SIG-M5 treated with dmso at 0.1 percent for 504 hours (cell line): ENCODE measurements around the gene STX1A.

Source experiments
- DNase-seq: peaks from one replicate; lab custom pipeline; 2025; ENCODE audit not compliant: unreplicated experiment; lab: John Stamatoyannopoulos, UW

The STX1A gene

DNA sequence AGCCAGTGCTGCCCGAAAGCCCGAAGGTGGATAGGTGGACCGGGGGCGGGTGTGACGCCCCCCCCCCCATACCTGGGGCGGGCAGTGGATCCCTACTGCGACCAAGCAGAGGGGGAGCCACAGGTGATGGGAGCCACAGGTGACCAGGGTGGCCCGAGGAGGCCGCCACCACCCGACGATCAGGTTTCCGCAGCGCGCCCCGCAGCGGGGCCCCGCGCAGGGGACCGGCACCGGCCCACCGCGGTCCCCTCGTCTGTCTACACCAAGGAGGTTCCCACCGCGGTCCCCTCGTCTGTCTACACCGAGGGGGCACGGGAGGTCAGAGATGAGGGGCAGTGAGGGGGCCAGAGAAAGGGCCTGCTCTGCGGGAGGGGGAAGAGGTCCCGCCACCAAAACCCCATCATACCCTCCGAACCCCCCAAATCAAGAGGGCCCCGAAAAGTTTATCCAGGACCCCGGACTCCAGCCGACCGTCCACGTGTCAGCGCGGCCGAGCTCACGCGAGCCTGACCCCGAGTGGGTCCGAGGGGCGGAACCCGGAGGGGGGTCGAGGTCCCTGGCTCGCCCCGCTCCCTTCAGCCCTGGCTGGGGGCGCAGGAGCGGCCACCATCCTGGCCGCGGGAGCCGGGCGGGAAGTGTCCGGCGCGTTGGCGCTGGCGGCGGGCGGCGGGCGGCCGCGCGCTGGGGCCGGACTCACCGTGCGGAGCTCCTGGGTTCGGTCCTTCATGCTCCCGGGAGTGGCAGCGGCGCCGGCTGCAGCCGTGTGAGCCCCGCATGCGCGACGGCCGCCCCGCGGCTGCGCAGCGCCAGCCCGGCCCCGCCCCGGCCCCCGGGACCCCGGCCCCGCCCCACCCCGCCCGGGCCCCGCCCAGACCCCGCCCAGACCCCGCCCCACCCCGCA lies at the start of gene STX1A:
TSS of gene STX1A (minus strand) at position 765 of the 901 bp plus-strand sequence. CDS start at position 727, 38 bp downstream.
- peak; percentile 51 for DNase-seq

GRCh38 chr7:73768641-73769480 lies 49.4 kb upstream of the STX1A start:
- DNase-seq, result no peak

DNA sequence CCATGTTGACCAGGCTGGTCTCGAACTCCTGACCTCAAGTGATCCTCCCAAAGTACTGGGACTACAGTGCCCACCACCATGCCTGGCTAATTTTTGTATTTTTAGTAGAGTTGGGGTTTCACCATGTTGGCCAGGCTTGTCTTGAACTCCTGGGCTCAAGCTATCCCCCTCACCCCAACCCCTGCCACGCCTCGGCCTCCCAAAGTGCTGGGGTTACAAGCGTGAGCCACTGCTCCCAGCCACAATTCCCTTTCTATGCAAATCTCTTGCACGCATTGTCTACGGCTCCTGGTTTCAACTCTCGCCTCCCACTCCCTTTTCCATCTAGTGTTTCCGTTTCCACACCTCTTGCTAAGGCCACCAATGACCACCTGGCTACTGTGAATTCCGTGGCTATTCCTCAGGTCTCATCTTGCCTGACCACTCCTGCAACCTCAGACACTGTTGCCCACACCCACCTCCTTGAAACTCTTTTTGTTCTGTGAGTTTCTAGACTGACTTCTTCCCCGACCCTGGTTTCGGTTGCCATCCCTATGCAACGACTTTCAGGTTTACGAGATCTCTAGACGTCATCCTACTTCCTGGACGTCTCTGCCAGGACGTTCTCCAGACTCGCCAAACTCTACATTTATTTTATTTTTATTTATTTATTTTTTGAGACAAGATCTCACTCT lies 47.2 kb upstream of the STX1A start:
- DNase-seq, result no peak

GRCh38 chr7:73762659-73762999 lies 43.2 kb upstream of the STX1A start:
- DNase-seq, result no peak

- DNase-seq, result no peak
Measured at GRCh38 chr7:73761854-73762658, 42.6 kb upstream of the STX1A start.

DNA sequence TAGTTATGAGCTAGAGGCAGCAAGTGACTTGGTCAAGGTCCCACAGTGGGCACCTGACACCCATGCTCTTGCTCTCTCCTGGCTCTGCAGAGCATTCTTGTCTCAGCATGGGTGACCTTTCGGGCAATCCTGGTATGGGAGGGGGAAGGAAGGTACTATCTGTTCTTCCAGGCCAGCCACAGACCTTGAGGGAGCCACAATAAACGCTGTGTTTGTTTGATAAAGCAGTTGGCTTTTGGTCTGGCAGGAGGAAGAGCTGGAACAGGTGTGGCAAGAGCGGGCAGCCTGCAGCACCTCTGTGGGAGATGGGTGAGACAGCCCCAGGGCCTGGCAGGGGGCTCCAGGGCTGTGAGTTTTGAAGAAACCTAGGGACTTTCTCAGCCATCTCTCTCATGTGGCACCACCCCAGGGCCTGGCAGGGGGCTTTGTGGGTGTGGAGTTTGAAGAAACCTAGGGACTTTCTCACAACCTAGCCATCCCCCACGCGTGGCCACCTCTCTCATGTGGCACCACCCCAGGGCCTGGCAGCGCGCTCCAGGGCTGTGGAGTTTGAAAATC lies 39.2 kb upstream of the STX1A start:
- DNase-seq, result no peak

DNA sequence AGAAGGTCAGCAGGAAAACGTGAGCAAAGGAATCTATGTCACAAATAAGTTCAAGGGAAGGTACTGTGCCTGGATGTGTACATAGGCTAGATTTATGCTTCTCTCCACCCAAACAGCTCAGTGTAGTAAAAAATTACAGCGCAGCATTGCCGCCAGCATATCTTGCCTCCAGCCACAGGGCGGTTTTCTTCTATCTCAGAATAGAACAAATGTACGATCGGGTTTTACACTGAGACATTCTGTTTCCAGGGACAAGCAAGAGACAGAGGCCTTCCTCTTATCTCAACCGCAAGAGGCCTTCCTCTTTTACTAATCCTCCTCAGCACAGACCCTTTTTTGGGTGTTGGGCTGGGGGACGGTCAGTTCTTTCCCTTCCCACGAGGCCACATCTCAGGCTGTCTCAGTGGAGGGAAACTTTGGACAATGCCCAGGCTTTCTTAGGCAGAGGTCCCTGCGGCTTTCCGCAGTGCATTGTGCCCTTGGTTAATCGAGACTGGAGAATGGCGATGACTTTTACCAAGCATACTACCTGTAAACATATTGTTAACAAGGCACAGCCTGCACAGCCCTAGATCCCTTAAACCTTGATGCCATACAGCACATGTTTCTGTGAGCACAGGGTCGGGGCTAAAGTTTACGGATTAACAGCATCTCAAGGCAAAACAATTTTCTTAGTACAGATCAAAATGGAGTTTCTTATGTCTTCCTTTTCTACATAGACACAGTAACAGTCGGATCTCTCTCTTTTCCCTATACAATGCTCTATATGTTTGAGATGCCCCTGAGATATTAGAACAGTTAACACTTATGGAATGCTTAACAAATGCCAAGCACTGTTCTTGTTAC lies 30.7 kb upstream of the STX1A start:
- DNase-seq, result peak; percentile 20

DNA sequence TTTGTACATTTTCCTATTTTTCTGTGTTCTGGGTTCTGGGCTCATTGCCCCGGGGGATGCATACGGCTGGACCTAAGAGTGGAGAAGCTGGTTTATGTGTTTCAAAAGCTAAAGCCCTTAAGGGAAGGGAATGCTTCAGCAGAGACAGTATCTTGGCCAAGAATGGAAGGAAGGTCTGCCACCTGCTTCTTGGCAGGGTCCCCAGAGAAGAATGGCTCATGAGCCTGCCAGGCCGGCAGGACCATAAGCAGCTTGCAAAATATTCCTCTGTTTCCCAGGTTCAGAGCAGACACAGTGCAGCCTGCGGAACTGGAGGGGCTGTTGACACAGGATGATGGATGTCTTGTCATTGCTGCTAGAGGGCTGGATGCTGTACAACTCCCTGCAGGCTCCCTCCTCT lies 26.9 kb upstream of the STX1A start:
- no peak for DNase-seq

- DNase-seq, result peak; percentile 68
Measured at GRCh38 chr7:73742753-73743641, 23.5 kb upstream of the STX1A start.

DNA sequence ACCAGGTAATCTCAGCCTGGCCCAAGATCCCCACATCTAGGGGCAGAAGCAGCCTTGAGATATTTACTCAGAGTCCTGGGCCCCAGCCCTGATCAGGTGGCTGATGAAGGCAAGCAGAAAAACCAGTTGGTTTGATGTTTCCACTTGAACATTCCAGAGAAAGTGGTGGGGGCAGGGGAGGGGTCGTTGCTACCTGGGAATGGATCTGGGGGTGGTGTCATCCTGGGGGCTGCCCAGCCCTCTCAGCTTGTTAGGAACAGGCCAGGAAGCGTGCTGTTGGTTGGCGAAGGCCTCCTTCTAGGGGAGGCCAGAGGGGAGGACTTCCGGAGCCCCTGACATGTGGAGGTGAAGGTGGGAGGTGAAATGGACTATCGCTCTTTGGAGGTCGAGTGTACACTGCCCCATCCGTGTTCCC lies 22.9 kb upstream of the STX1A start:
- DNase-seq, result peak; percentile 44

DNA sequence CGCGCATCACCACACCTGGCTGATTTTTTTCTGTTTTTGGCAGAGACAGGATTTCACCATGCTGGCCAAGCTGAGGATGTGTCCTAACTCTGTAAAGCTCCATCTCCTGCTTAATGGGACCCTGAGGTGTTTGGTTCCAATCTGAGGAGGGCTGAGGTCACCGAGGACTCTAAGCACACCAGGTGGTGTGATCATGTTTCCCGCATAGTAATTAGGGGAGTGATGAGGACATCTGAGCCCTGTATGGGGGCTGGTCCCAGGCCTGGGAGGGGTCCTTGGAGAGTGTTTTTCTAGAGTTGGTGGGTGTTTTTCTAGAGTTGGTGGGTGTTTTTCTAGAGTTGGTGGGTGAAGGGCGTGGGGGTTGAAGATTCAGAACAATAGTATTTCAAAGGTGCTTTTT lies 22.1 kb upstream of the STX1A start:
- no peak for DNase-seq

GRCh38 chr7:73740771-73741170 lies 21.3 kb upstream of the STX1A start:
- peak; percentile 9 for DNase-seq

DNA sequence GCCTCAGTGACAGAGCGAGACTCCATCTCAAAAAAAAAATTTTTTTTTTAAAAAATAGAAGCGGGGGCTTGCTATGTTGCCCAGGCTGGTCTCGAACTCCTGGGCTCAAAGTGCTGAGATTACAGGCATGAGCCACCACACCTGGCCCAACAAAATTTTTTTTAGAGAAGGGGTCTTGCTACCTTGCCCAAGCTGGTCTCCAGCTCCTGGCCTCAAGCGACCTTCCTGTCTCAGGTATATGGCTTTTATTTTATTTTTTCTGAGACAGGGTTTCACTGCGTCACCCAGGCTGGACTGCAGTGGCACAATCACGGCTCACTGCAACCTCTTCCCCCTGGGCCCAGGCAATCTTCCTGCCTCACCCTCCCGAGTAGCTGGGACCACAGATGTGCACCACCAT lies 20.7 kb upstream of the STX1A start:
- no peak for DNase-seq

- peak; percentile 51 for DNase-seq
Measured at GRCh38 chr7:73739387-73739767, 19.9 kb upstream of the STX1A start.

GRCh38 chr7:73738612-73739386 lies 19.3 kb upstream of the STX1A start, which contains the start of gene ABHD11:
Gene ABHD11, minus strand, starts transcription at chr7:73738802. Its CDS starts 32 bp downstream, at chr7:73738770.
- DNase-seq, result peak; percentile 90

GRCh38 chr7:73738220-73738611 lies 18.7 kb upstream of the STX1A start:
- DNase-seq, result peak; percentile 61

- DNase-seq, result no peak
Measured at GRCh38 chr7:73737491-73738219, 18.2 kb upstream of the STX1A start.
